ENCODE measurements around the gene SHH. TPM values are rescaled to one million over a fixed set of nuclear protein-coding genes. Genes with fewer than 3 reads are reported as not detected.
A peak's percentile ranks its signal among the peaks of the same experiment; 100 is the strongest.

The SHH gene
- total RNA-seq, 4 donors from 2014 or later = 1.4 to 2.5 (median 2.1) TPM; not detected in 1

DNA sequence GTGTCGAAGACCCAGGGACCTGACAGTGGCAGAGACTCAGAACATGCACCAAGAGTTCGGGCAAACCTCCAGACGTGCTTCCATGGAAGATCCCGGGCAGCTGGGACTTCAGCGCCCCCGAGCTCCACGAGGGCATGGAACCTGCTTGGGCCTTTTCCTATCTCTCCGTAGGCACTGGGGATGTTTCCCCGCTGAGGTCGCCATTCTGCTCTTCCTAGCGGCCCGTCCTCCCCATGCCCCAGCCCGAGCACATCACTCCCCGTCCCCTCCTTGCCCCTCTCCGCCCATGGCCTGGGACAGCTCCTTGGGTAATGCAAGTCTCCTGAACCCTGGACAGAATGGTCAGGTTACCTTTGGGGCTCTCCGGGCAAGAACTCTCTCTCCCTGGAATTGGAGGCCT is 32.3 kb upstream of the SHH start:
- no peak overlapping the region for H3K4me3 ChIP-seq

DNA sequence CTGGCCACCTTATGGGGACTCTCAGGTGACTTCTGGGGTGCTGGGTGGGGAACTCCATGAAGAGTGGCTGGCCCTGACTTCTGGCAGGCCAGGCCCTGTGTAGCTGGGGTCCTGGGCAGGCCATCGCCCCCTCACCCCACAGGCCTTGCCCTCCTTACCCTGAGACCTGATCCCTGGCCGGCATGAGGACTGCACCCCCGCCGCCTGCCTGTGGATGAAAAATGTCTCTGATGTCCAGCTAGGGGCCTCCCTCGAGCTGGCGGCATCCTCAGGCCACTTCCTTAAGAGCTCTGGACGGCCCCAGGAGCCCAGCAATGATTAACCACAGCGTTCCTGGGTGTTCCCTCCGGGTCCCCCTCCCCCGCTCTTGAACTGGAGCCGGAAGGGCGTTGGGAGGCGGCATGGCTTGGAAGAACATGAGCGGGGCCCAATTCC is 31.8 kb upstream of the SHH start:
- TF ChIP-seq POLR2A (IDR thresholded peaks at IDR 0.05) = no peak
- TF ChIP-seq, protein P1, sequence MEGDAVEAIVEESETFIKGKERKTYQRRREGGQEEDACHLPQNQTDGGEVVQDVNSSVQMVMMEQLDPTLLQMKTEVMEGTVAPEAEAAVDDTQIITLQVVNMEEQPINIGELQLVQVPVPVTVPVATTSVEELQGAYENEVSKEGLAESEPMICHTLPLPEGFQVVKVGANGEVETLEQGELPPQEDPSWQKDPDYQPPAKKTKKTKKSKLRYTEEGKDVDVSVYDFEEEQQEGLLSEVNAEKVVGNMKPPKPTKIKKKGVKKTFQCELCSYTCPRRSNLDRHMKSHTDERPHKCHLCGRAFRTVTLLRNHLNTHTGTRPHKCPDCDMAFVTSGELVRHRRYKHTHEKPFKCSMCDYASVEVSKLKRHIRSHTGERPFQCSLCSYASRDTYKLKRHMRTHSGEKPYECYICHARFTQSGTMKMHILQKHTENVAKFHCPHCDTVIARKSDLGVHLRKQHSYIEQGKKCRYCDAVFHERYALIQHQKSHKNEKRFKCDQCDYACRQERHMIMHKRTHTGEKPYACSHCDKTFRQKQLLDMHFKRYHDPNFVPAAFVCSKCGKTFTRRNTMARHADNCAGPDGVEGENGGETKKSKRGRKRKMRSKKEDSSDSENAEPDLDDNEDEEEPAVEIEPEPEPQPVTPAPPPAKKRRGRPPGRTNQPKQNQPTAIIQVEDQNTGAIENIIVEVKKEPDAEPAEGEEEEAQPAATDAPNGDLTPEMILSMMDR (IDR thresholded peaks at IDR 0.05) = peak in 3 of 6 experiments; percentile 43 to 46 (median 45)
- Histone ChIP-seq H3K4me3 (no peak overlapping the region), H3K9me3 (no peaks in the 10 kb centered on the region), H3K4me1 (peaks cover 0 to 9% (median 0%) of the 10 kb centered on the region in 4 donors), H3K36me3 (no peaks in the 10 kb centered on the region), H3K27ac (peak overlapping the region in 3 of 4 donors; percentile 32 to 46 (median 39)), H3K27me3 (no peaks in the 10 kb centered on the region)
- peak in 2 of 3 donors; percentile 85 to 89 for DNase-seq

More for the DNA sequence above, 32.3 kb upstream of the SHH start:
- Histone ChIP-seq H3K36me3 (no peaks in the 10 kb centered on the region), H3K27me3 (no peaks in the 10 kb centered on the region), H3K4me1 (peaks cover 0 to 9% (median 0%) of the 10 kb centered on the region in 4 donors), H3K9me3 (no peaks in the 10 kb centered on the region), H3K27ac (peak overlapping the region in 2 of 4 donors; percentile 39 to 43)
- TF ChIP-seq POLR2A (IDR thresholded peaks at IDR 0.05) = no peak
- TF ChIP-seq, protein P1 (IDR thresholded peaks at IDR 0.05) = no peak
- DNase-seq = no peak

DNA sequence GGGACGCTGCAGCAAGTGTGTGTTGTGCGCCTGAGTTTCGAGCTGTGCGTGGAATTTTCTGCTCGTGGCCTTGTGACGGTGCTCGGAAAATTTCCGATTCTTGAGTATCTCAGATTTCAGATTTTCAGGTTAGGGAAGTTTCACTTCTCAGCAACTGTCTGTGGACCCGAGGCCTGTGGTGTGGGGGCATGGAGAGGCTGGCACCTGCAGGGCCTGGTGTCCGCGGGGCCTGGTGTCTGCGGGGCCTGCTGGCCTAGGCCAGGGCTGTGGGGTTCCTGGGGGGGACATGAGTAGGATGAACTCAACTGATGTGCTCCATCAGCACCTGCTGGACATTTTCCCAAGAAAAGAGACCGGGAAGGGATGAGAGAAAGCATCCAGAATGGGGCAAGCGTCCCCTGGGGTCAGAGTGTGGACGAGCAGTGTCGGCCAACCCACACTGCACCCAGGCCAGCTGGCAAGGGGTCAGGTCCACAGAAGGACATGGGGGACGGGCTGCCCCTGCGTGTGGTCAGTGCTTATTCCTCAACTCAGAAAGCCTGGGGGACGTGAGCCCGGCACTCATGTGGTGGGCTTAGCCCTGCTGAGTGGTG is 31.3 kb upstream of the SHH start:
- no peaks in the 10 kb centered on the region for H3K36me3 ChIP-seq
- no peaks in the 10 kb centered on the region for H3K9me3 ChIP-seq
- peak overlapping the region in 3 of 4 donors; percentile 32 to 46 (median 39) for H3K27ac ChIP-seq
- H3K4me3 ChIP-seq = no peak overlapping the region
- peak in 1 of 3 donors; percentile 44 for DNase-seq
- no peaks in the 10 kb centered on the region for H3K27me3 ChIP-seq
- H3K4me1 ChIP-seq = peaks cover 0 to 9% (median 0%) of the 10 kb centered on the region in 4 donors
- no peak for TF ChIP-seq POLR2A (IDR thresholded peaks at IDR 0.05)
- TF ChIP-seq, protein P1 (IDR thresholded peaks at IDR 0.05) = no peak

DNA sequence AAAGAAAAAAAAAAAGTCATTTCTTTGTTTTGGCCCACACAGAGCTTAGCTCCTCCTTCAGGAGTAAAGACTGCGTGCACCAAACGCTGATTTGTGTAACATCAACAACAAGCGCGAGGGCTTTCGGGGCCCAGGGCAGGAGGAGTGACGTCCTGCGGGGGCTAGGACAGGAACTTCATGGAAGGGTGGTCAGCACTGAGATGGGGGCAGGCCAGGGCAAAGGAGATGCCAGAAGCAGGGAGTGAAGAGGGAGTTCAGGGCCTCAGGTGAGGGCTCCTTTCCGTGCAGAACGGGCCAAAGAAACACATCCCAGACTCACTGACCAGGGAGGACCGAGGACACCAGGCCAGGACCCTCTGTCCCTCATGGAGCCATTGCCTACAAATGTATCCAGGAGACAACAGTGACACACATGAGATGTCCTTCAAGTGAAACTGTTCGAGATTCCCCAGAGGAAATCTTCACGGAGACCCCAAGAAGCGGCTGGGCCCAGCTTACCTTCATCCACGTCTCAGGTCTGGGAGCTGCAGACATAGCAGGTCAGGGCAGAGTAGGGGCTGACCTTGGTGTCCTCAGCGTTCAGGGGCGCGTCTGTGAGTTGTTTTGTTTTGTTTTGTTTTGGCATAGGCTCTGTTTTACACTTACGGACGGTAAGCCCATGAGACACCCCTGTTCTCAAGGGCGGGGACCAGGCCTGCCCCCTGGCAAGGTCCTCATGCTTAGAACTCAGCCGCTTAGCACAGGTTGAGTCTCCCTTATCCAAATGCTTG is 30.4 kb upstream of the SHH start:
- H3K4me1 ChIP-seq = peaks cover 0 to 9% (median 0%) of the 10 kb centered on the region in 4 donors
- H3K27ac ChIP-seq = no peak overlapping the region
- no peak overlapping the region for H3K4me3 ChIP-seq
- no peaks in the 10 kb centered on the region for H3K27me3 ChIP-seq
- TF ChIP-seq POLR2A (IDR thresholded peaks at IDR 0.05) = no peak
- TF ChIP-seq, protein P1 (IDR thresholded peaks at IDR 0.05) = no peak
- peak in 1 of 3 donors; percentile 24 for DNase-seq
- H3K9me3 ChIP-seq = no peaks in the 10 kb centered on the region
- H3K36me3 ChIP-seq = no peaks in the 10 kb centered on the region

DNA sequence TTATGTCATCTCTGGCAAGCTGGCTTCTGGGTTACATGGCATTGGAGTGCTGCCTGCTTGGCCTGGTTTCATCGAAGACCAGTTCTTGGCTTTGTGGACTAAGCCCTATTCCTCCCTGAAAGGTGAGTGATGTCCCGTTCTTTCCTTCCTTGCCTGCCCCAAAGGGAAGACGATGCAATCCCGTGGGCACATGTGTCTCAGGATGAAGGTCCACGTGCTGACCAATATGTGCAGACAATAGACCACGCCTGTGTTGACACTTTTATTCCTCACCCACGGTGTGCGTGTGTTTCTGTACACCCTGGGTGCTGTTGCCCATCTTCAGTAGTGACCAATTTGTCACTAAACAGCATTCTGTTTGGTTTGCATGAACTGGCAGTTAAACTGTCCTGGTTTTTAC is 28.6 kb upstream of the SHH start:
- Histone ChIP-seq H3K36me3 (no peaks in the 10 kb centered on the region), H3K27ac (no peak overlapping the region), H3K9me3 (no peaks in the 10 kb centered on the region), H3K4me3 (no peak overlapping the region), H3K4me1 (peaks cover 0 to 9% (median 0%) of the 10 kb centered on the region in 4 donors), H3K27me3 (no peaks in the 10 kb centered on the region)
- TF ChIP-seq, protein P1 (IDR thresholded peaks at IDR 0.05) = no peak
- no peak for TF ChIP-seq POLR2A (IDR thresholded peaks at IDR 0.05)
- DNase-seq = peak in 1 of 3 donors; percentile 20
